Fibroblast of villous mesenchyme (primary cell): ENCODE measurements around the gene SAMMSON. TPM values are rescaled to one million over a fixed set of nuclear protein-coding genes. Genes with fewer than 3 reads are reported as not detected.

Experiments
- DNase-seq: peaks from one replicate; pipeline ENCODE4 v3.0.0-alpha.2; 2010; ENCODE audit warnings: low read depth
- H3K4me3 ChIP-seq: 2 replicates; pipeline ENCODE4 v1.5.1; 2011; ENCODE audit warnings: low read depth, mild to moderate bottlenecking, low read length
- CTCF ChIP-seq: IDR thresholded peaks from 2 replicates; pipeline ENCODE4 v1.5.1; 2012; ENCODE audit warnings: low read depth, mild to moderate bottlenecking, low read length; ENCODE audit not compliant: insufficient read depth
- total RNA-seq: library from RNA; depleted of rRNA; stranded (reverse); fragments of >200 nt; gene quantifications from 2 replicates; pipeline ENCODE4 v1.2.3, GENCODE V29; 2012

Gene SAMMSON
- total RNA-seq, 1 donor: not detected

GRCh38 chr3:69970827-69971226 lies 28.7 kb upstream of the SAMMSON start:
- no peak for DNase-seq
- no peak for TF ChIP-seq CTCF
- H3K4me3 ChIP-seq: no peak overlapping the region

- no peak for DNase-seq
- no peak for TF ChIP-seq CTCF
- H3K4me3 ChIP-seq: no peak overlapping the region
Observed at GRCh38 chr3:69972672-69973071, 26.9 kb upstream of the SAMMSON start.

- no peak for DNase-seq
- no peak for TF ChIP-seq CTCF
- H3K4me3 ChIP-seq: no peak overlapping the region
Observed at GRCh38 chr3:69976021-69976420, 23.5 kb upstream of the SAMMSON start.

GRCh38 chr3:69983546-69984265 lies 15.8 kb upstream of the SAMMSON start:
- H3K4me3 ChIP-seq: no peak overlapping the region
- TF ChIP-seq CTCF: no peak
- DNase-seq: no peak

- no peak for TF ChIP-seq CTCF
- no peak for DNase-seq
- no peak overlapping the region for H3K4me3 ChIP-seq
Observed at GRCh38 chr3:69985266-69985665, 14.3 kb upstream of the SAMMSON start.

- H3K4me3 ChIP-seq: no peak overlapping the region
- no peak for DNase-seq
- no peak for TF ChIP-seq CTCF
Observed at GRCh38 chr3:69986419-69986818, 13.1 kb upstream of the SAMMSON start.

- DNase-seq: no peak
- no peak overlapping the region for H3K4me3 ChIP-seq
- TF ChIP-seq CTCF: no peak
Observed at GRCh38 chr3:69987833-69988232, 11.7 kb upstream of the SAMMSON start.
